Measurements from ENCODE around the gene HNRNPCL4.
"Not testable (repeated sequence)": the region's sequence is repeated elsewhere in the genome, so short reads cannot be mapped to it uniquely, and the experiment has no call there.

The HNRNPCL4 gene

GRCh38 chr1:13165531-13165930 lies at the start of gene HNRNPCL4:
Gene HNRNPCL4 (minus strand): TSS chr1:13165631. CDS start chr1:13165467, 164 bp downstream.
- not testable (repeated sequence) for FAIRE-seq; DNase-seq (ENCODE audit: insufficient read length, low spot score)

- not testable (repeated sequence) for FAIRE-seq
Measured at GRCh38 chr1:13208712-13209111, 43.3 kb upstream of the HNRNPCL4 start.

GRCh38 chr1:13201309-13201708 lies 35.9 kb upstream of the HNRNPCL4 start, which contains the start of gene PRAMEF13:
Gene PRAMEF13 (minus strand): TSS chr1:13201409. CDS start chr1:13199589, 1,820 bp downstream.
- not testable (repeated sequence) for DNase-seq (ENCODE audit: insufficient read length, low spot score); FAIRE-seq

More at GRCh38 chr1:13208712-13209111, 43.3 kb upstream of the HNRNPCL4 start:
- not testable (repeated sequence) for DNase-seq (ENCODE audit: insufficient read length, low spot score)

GRCh38 chr1:13171548-13171947 lies 6.1 kb upstream of the HNRNPCL4 start, which contains the start of gene PRAMEF9:
Gene PRAMEF9 (plus strand): TSS chr1:13171848. CDS start chr1:13175281, 3,433 bp downstream.
- not testable (repeated sequence) for DNase-seq (ENCODE audit: insufficient read length, low spot score); FAIRE-seq

- DNase-seq (ENCODE audit: insufficient read length, low spot score); FAIRE-seq: not testable (repeated sequence)
Measured at GRCh38 chr1:13155909-13156308, 9.5 kb downstream of the HNRNPCL4 start, which contains the start of gene PRAMEF26. Gene PRAMEF26 (minus strand): TSS chr1:13156009. CDS start chr1:13153095, 2,914 bp downstream.

GRCh38 chr1:13116754-13117153 lies 48.7 kb downstream of the HNRNPCL4 start, which contains the start of gene HNRNPCL2:
Gene HNRNPCL2 (minus strand): TSS chr1:13116854. CDS start chr1:13116400, 454 bp downstream.
- FAIRE-seq; DNase-seq (ENCODE audit: insufficient read length, low spot score): not testable (repeated sequence)

Data from GM19239 (cell line).